Panc1 (cell line): Measurements from ENCODE around the gene PRPS2.

Source experiments
- CTCF ChIP-seq: fragments of 450-650 bp; IDR thresholded peaks from 2 replicates; pipeline ENCODE4 v1.5.1; 2017; ENCODE audit warnings: mild to moderate bottlenecking
- POLR2AphosphoS5 ChIP-seq: IDR thresholded peaks from 2 replicates; pipeline ENCODE4 v1.6.1; 2012; ENCODE audit warnings: mild to moderate bottlenecking, low read depth, low read length, moderate library complexity
- REST ChIP-seq, 2 experiments: IDR thresholded peaks; 2 replicates each; pipeline ENCODE4 v1.6.1; 2011 to 2012; ENCODE audit warnings: low read depth in 2 of 2, control low read depth in 1 of 2, low read length in 1 of 2, mild to moderate bottlenecking in 1 of 2, moderate library complexity in 1 of 2; ENCODE audit not compliant: insufficient read depth in 1 of 2
- SIN3A ChIP-seq: IDR thresholded peaks from 2 replicates; pipeline ENCODE4 v1.6.1; 2012; ENCODE audit warnings: low read depth, mild to moderate bottlenecking, low read length, moderate library complexity, borderline replicate concordance; ENCODE audit not compliant: insufficient read depth
- TCF7L2 ChIP-seq: IDR thresholded peaks from 2 replicates; pipeline ENCODE4 v1.6.1; 2011; ENCODE audit warnings: mild to moderate bottlenecking, low read depth, low read length, inconsistent platforms

- no peak for TF ChIP-seq POLR2AphosphoS5
- no peak for TF ChIP-seq CTCF
- TF ChIP-seq REST (IDR thresholded peaks at IDR 0.05; ENCODE audit: insufficient read depth in 1 of 2, low read depth in 2 of 2, low read length in 1 of 2) = no peak
- TF ChIP-seq SIN3A = no peak
- TF ChIP-seq TCF7L2 = no peak
Measured at GRCh38 chrX:12819222-12819621, 28.0 kb downstream of the PRPS2 start.
